Activated CD4-positive, alpha-beta T cell treated with anti-CD3 and anti-CD28 coated beads, Interleukin-2, amount 50 U/mL, for 16 hours (primary cell): ENCODE results near the gene CATSPER3.

Experiments used
- DNase-seq: peaks from one replicate; pipeline ENCODE4 v3.0.0-alpha.2; 2020

The CATSPER3 gene

GRCh38 chr5:135046661-135047346 is 79.1 kb downstream of the CATSPER3 start:
- no peak for DNase-seq

GRCh38 chr5:135047347-135047695 is 79.6 kb downstream of the CATSPER3 start:
- no peak for DNase-seq

- no peak for DNase-seq
Observed at GRCh38 chr5:135048286-135048685, 80.6 kb downstream of the CATSPER3 start.

GRCh38 chr5:135048930-135049329 is 81.2 kb downstream of the CATSPER3 start:
- DNase-seq = no peak

- no peak for DNase-seq
Observed at GRCh38 chr5:135050244-135050767, 82.6 kb downstream of the CATSPER3 start.

- DNase-seq = no peak
Observed at GRCh38 chr5:135051399-135051798, 83.7 kb downstream of the CATSPER3 start.

GRCh38 chr5:135051872-135052271 is 84.2 kb downstream of the CATSPER3 start:
- DNase-seq = no peak

GRCh38 chr5:135052511-135053145 is 84.9 kb downstream of the CATSPER3 start:
- DNase-seq = no peak

GRCh38 chr5:135053278-135053677 is 85.6 kb downstream of the CATSPER3 start:
- no peak for DNase-seq

- no peak for DNase-seq
Observed at GRCh38 chr5:135053989-135054388, 86.3 kb downstream of the CATSPER3 start.

- no peak for DNase-seq
Observed at GRCh38 chr5:135054546-135054945, 86.8 kb downstream of the CATSPER3 start.

GRCh38 chr5:135055396-135055795 is 87.7 kb downstream of the CATSPER3 start:
- DNase-seq = no peak

- no peak for DNase-seq
Observed at GRCh38 chr5:135056316-135057030, 88.8 kb downstream of the CATSPER3 start.

- DNase-seq = no peak
Observed at GRCh38 chr5:135057233-135057632, 89.5 kb downstream of the CATSPER3 start.

- DNase-seq = no peak
Observed at GRCh38 chr5:135058331-135058732, 90.6 kb downstream of the CATSPER3 start.

GRCh38 chr5:135059000-135059923 is 91.6 kb downstream of the CATSPER3 start:
- DNase-seq = no peak

- no peak for DNase-seq
Observed at GRCh38 chr5:135060021-135060420, 92.3 kb downstream of the CATSPER3 start.

- DNase-seq = no peak
Observed at GRCh38 chr5:135061001-135061400, 93.3 kb downstream of the CATSPER3 start.
